NCI-H2227 (cell line): Measurements from ENCODE around the gene NUP85.
A peak's percentile ranks its signal among the peaks of the same experiment; 100 is the strongest.
"Not testable (repeated sequence)": the region's sequence is repeated elsewhere in the genome, so short reads cannot be mapped to it uniquely, and the experiment has no call there.

ENCODE experiments used
- DNase-seq: peaks from one replicate; lab custom pipeline; 2025; ENCODE audit not compliant: unreplicated experiment; lab: John Stamatoyannopoulos, UW

NUP85 gene

GRCh38 chr17:75266316-75267152 is 61.1 kb downstream of the NUP85 start:
- DNase-seq = no peak

- DNase-seq = no peak
Measured at GRCh38 chr17:75267153-75267410, 61.6 kb downstream of the NUP85 start.

- peak; percentile 18 for DNase-seq
Measured at GRCh38 chr17:75267411-75268232, 62.1 kb downstream of the NUP85 start.

- peak; percentile 59 for DNase-seq
Measured at GRCh38 chr17:75269844-75270217, 64.4 kb downstream of the NUP85 start.

- DNase-seq = peak; percentile 73
Measured at GRCh38 chr17:75270218-75270965, 64.9 kb downstream of the NUP85 start.

GRCh38 chr17:75270966-75271232 is 65.4 kb downstream of the NUP85 start, which contains the start of gene MIF4GD:
MIF4GD (minus strand) TSS chr17:75271231; CDS start chr17:75270195, 1,036 bp downstream.
- DNase-seq = no peak

- peak; percentile 91 for DNase-seq
Measured at GRCh38 chr17:75271233-75271954, 65.9 kb downstream of the NUP85 start.

GRCh38 chr17:75271955-75272847 is 66.7 kb downstream of the NUP85 start:
- no peak for DNase-seq

- no peak for DNase-seq
Measured at GRCh38 chr17:75272848-75273184, 67.3 kb downstream of the NUP85 start.

GRCh38 chr17:75273977-75274708 is 68.7 kb downstream of the NUP85 start:
- DNase-seq = no peak

- no peak for DNase-seq
Measured at GRCh38 chr17:75277664-75278071, 72.2 kb downstream of the NUP85 start.

GRCh38 chr17:75280189-75280588 is 74.7 kb downstream of the NUP85 start:
- not testable (repeated sequence) for DNase-seq

GRCh38 chr17:75285123-75285522 is 79.6 kb downstream of the NUP85 start:
- no peak for DNase-seq
